ENCODE measurements around the gene TNRC6C.
"Not testable (repeated sequence)": the region's sequence is repeated elsewhere in the genome, so short reads cannot be mapped to it uniquely, and the experiment has no call there.

Gene TNRC6C

GRCh38 chr17:78082355-78082872 is 123.9 kb downstream of the TNRC6C start:
- DNase-seq (ENCODE audit: low spot score): not testable (repeated sequence)

DNA sequence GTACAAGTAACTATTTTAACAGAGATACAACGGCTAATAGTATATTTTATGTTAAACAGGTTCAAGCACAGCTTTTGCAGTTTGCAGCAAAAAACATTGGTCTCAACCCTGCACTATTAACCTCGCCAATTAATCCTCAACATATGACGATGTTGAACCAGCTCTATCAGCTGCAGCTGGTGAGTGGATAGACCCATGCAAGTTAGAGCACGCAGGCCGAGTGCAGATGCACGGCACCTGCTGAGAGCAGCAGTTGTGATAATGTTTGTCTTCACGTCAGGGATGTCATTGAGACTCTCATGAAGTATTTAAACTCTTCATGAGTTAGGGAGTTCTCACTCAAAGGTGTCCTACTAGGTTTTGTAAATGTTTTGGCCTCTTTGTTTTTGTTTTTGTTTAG is 124.5 kb downstream of the TNRC6C start:
- no peak for DNase-seq (ENCODE audit: low spot score)

DNA sequence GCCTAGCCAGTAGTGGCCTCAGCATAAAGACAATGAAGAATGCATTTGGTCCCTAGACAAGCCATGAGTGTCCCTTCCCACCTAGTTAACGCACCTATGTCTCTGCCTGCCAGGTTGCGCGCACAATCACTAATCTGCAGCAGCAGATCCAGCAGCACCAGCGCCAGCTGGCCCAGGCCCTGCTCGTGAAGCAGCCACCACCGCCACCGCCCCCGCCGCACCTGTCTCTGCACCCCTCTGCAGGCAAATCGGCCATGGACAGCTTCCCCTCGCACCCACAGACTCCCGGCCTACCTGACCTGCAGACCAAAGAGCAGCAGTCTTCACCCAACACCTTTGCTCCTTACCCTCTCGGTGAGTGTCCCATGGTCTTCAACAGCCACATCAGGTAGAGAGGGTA is 128.2 kb downstream of the TNRC6C start:
- no peak for DNase-seq (ENCODE audit: low spot score)

GRCh38 chr17:78088529-78088928 is 130.0 kb downstream of the TNRC6C start:
- no peak for DNase-seq (ENCODE audit: low spot score)

DNA sequence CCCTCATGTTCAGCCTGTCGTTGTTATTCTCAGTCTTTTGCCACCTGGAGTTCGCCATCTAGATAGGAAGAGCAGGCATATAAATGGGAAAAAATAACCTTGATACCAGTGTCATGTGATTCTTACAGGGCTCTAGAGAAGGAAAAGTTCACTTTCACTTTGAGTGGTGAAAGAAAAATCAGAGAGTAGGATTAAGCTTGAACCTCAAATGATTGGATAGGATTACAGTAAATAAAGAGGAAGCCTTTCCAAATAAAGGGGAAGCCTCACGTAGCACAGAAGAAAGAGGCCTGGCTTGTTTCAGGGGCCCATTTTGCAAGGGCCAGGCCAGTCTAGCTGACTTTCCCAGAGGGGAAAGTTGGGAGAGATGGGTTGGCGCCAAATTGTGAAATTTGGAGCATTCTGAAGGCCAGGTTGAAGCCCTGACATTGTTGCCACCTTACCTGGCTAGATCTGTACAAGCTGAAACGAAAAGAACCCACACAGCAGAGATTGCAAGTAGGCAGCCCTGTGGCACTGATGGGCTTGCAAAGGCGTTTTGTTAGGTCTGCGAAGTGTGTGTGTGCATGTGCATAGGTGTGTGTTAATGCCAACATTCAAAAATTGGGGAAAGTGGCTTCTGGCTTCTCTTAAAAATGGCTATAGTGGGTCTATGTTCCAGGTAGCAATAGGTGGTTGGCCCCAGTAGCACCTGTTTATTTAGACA is 131.2 kb downstream of the TNRC6C start:
- no peak for DNase-seq (ENCODE audit: low spot score)

DNA sequence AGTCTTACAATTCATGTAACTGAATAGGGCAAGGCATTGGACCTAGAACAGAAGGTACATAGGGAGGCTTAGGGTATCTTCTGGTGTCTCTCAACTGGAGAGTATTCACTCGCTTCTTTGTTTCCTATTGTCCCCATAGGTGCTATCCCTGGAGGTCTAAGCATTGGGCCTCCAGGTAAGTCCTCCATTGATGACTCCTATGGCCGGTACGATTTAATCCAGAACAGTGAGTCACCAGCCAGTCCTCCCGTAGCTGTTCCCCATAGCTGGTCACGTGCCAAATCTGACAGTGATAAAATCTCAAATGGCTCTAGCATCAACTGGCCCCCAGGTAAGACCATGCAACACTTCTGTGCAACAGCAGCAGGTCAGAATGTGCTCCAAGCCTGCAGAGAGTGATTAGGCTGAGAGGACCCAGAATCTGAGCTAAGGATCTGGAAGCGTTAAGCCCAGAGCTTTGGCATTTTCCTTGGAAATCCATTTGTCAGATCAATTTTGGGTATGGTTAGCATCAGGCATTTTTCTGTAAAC is 134.4 kb downstream of the TNRC6C start:
- DNase-seq (ENCODE audit: low spot score): no peak

DNA sequence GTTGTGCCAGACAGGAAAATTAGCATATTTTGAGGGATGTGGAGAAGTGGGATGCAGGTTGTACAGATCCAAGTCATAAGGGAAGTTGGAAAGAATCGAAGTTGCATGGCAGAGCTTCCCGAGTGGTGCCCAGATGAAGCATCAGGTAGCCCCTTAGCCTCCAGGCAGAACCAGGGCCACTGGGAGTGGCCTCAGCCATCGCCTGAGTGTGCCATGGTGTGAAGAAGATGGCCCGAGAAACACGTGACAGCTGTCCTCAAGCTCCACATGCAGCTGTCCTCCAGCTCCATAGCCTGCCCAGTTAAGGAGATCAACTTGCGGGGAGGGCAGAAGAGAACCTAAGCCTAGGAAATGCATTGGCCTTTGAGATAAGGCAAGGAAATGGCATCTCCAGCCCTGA is 136.5 kb downstream of the TNRC6C start:
- DNase-seq (ENCODE audit: low spot score): no peak

- DNase-seq (ENCODE audit: low spot score): no peak
Measured at GRCh38 chr17:78096093-78096492, 137.6 kb downstream of the TNRC6C start.

DNA sequence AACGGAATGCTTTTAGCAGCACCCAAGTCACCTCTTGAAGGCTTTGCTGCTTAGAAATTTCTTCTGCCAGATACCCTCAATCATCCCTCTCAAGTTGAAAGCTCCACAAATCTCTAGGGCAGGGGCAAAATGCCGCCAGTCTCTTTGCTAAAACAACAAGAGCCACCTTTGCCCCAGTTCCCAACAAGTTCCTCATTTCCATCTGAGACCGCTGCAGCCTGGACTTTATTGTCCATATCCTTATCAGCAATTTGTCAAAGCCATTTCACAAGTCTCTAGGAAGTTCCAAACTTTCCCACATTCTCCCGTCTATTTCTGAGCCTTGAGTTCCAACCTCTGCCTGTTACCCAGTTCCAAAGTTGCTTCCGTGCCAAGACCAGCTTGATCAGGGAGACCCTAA is 142.6 kb downstream of the TNRC6C start:
- DNase-seq (ENCODE audit: low spot score): no peak

DNA sequence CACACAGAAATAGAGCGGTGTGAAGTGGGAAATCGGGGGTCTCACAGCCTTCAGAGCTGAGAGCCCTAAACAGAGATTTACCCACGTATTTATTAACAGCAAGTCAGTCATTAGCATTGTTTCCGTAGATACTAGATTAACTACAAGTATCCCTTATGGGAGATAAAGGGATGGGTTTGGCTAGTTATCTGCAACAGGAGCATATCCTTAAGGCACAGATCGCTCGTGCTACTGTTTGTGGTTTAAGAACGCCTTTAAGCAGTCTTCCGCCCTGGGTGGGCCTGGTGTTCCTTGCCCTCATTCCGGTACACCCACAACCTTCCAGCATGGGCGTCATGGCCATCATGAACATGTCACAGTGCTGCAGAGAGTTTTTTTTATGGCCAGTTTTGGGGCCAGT is 143.0 kb downstream of the TNRC6C start:
- DNase-seq (ENCODE audit: low spot score): no peak

DNA sequence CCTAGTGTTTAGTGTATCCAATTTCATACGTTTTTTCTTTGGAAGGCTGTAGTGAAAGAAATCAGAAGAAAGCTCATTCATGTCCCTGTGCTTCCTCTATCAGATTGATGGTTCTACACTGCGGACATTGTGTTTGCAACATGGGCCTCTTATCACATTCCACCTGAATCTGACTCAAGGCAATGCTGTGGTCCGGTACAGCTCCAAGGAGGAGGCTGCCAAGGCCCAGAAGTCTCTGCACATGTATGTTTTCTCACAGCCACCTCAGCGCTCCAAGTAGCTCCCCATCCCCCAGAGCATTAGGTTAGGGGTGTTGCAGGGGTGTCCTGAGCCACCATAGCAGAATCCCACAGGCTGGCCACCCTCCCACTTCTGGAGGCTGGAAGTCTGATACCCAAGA is 144.8 kb downstream of the TNRC6C start:
- DNase-seq (ENCODE audit: low spot score): no peak

- DNase-seq (ENCODE audit: low spot score): no peak
Measured at GRCh38 chr17:78104540-78104941, 146.0 kb downstream of the TNRC6C start.

- no peak for DNase-seq (ENCODE audit: low spot score)
Measured at GRCh38 chr17:78105101-78105500, 146.6 kb downstream of the TNRC6C start.

- DNase-seq (ENCODE audit: low spot score): no peak
Measured at GRCh38 chr17:78105551-78105950, 147.0 kb downstream of the TNRC6C start.

- DNase-seq (ENCODE audit: low spot score): no peak
Measured at GRCh38 chr17:78106211-78106610, 147.7 kb downstream of the TNRC6C start.

DNA sequence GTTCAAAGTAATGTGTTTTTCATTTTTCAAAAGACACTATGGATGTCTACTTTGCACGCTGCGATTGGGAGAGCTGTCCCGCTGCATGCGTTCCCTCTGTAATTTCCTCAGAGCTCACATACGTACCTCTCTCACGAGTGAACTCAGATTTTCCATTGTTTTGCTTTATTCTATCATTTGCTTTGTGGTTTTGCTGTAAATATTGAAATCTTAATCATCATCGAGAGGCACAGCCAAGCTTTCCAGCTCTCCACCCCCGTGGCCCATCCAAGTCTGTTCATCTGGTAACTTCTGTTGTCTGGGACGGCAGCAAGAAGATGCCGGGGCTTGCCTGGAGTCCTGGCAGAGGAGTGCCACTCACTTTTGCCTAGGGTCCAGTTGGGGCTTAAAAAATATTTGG is 149.0 kb downstream of the TNRC6C start:
- DNase-seq (ENCODE audit: low spot score): no peak

DNA sequence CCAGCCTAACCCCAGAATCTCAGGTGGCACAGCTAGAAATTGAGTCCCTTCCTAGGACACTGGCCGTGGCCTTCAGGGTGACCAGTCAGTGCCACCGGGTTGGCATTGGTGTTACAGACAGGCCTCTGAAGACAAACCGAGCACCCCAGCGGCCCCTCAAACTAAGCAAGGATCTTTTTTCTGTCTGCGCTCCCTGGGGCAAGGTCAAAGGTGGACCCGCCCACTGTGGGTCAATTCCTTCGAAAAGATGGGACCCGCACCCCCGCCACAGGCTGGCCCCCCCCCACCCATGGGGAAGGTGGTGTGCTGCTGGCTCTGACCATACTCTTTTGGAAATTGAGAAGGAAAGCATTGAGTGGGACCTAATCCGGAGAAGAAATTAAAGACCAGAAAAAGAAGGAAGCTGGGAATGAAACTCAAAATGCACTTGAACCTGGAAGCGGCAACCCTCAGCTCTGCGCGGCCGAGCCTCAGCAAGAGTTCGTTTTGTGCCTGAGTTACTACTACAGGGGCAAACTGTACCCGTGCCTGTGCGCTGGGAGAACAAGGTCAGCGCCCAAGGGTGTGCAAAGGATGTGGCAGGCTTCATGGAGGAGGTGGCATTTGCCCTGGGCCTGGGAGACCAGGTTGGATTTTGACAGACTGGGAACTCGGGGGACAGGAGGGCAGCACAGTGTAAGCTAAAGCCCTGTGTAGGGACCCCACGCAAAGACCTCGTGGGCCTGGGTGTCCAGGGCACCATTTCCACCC is 149.6 kb downstream of the TNRC6C start:
- DNase-seq (ENCODE audit: low spot score): no peak

DNA sequence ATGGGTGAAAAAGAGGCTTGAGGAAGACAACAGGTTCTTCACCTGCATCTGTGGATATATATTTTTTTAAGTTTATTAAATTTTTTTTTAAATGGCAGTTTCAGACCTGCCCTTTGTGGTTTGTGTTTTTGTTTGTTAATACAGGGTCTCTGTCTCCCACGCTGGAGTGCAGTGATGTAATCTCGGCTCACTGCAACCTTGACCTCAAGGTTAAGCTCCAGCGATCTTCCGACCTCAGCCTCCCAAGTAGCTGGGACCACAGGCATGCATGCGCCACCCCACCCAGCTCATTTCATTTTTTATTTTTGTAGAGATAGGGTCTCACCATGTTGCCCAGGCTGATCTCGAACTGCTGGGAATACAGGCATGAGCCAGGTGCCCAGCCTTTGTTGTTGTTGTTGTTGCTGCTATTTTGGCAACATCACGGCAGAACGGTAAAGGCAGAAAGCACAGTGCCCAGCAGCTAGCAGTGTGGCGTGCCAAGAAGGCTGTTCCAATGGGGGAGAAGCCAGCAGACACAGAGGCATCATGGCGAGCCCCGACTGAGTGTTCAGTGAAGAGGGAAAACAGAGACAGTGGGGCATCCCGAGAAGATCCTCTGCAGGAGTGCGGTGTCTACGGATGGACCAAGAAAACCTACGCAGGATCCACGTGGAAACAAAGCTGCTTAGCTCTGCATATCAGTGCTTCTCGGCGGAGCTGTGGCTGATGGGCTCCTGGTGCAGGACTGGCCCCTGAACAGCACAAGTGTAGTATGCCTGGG is 150.4 kb downstream of the TNRC6C start:
- no peak for DNase-seq (ENCODE audit: low spot score)

GRCh38 chr17:78109489-78109761 is 150.9 kb downstream of the TNRC6C start:
- no peak for DNase-seq (ENCODE audit: low spot score)

DNA sequence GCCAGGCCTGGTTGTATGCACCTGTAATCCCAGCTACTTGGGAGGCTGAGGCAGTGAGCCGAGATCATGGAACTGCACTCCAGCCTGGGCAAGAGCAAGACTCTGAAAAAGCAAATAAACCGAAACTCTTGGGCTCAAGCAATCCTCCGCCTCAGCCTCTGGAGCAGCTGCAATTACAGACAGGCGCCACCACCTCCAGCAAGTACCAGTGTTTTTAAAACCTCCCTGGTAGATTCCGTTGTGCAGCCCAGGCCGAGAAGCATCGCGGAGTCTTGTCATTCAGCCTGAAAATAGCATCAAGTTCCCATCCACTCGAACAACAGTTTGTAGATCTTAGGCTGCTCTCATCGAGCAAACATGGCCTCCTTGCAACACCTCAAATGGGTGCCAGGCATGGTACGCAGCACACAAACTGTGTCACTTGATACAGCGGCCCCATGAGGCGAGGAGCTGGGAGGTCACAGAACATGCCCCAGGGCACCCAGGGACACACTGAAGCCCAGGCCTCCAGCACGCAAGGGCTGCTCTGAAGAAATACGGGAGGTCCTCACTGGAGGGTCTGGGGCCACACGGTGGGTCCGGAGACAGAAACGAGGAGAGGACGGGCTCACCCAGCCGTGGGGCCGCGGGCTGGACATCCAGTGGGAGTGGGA is 152.0 kb downstream of the TNRC6C start:
- DNase-seq (ENCODE audit: low spot score): no peak

DNA sequence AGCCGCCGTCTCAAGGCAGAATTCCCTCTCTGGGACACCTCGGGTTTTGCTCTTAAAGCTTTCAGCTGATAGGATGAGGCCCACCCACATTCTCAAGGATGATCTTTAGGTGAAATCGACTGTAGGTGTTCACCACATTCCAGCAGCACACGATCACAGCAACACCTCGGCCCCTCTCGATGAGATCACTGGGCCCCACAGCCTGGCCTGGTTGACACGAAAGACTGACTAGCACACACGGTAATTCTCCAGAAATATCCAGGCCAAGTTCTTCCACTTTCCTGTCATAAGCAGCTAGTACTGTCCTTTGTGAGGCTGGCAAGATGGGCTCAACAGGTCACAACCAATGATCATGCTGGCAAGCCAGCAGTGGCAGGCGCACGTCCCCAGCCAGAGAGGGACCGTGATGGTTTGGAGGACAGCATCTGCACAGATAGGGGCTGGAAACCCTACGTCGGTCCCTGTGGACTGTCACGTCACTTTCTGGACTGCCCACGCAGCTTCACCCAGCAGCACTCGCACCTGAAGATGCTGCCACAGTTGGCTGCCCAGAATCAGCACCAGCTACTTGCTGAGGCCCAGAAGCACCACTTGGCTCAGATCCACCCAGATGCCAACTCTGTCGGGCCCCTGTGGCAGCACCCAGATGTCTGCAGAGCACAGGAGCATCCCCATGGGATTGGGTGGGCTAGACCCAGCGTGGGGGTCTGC is 152.7 kb downstream of the TNRC6C start:
- DNase-seq (ENCODE audit: low spot score): no peak

Data from CD4-positive, alpha-beta T cell treated with Interleukin-6 at 100 ng/mL for 8 hours (primary cell).